OCI-LY3 (cell line): Measurements from ENCODE around the gene LAMA1.
"Not testable (repeated sequence)": the region's sequence is repeated elsewhere in the genome, so short reads cannot be mapped to it uniquely, and the experiment has no call there.

Experiments
- H2AFZ ChIP-seq: fragments of 200-600, 300-600 bp; shearing (Covaris generic); 2 replicates; pipeline ENCODE4 v1.6.0; 2014; ENCODE audit warnings: antibody characterized with exemption, low read depth, low read length
- H3K27ac ChIP-seq: fragments of 200-600, 300-600 bp; sonication (generic); 2 replicates; pipeline ENCODE4 v1.5.1; 2014; ENCODE audit warnings: mild to moderate bottlenecking, low read length, moderate library complexity, mixed read lengths
- H3K27me3 ChIP-seq: fragments of 200-600, 300-600 bp; sonication (generic); 2 replicates; pipeline ENCODE4 v1.6.1; 2014; ENCODE audit warnings: low read depth, low read length, mixed read lengths
- H3K36me3 ChIP-seq: fragments of 200-600, 300-600 bp; sonication (generic); replicated peaks from 2 replicates; pipeline ENCODE3; 2014; ENCODE audit warnings: low read depth, low read length, mixed read lengths
- H3K4me1 ChIP-seq: fragments of 300-600, 200-600 bp; sonication (generic); 2 replicates; pipeline ENCODE4 v1.6.1; 2014; ENCODE audit warnings: low read length, mixed read lengths
- H3K4me2 ChIP-seq: fragments of 200-600, 300-600 bp; sonication (generic); 2 replicates; pipeline ENCODE4 v1.6.1; 2014; ENCODE audit warnings: low read length, mixed read lengths
- H3K4me3 ChIP-seq: fragments of 300-600, 200-600 bp; sonication (generic); 2 replicates; pipeline ENCODE4 v1.5.1; 2014; ENCODE audit warnings: antibody characterized with exemption, mild to moderate bottlenecking, low read length, moderate library complexity
- H3K79me2 ChIP-seq: fragments of 300-600, 200-600 bp; shearing (Covaris generic); 2 replicates; pipeline ENCODE4 v1.6.1; 2014; ENCODE audit warnings: mild to moderate bottlenecking, low read length, mixed read lengths
- H3K9ac ChIP-seq: fragments of 300-600, 200-600 bp; shearing (Covaris generic); 2 replicates; pipeline ENCODE4 v1.6.0; 2014; ENCODE audit warnings: mild to moderate bottlenecking, low read length, moderate library complexity
- H3K9me3 ChIP-seq: fragments of 200-600, 300-600 bp; shearing (Covaris generic); 2 replicates; pipeline ENCODE4 v1.6.1; 2014; ENCODE audit warnings: low read length, mixed read lengths; ENCODE audit not compliant: insufficient read depth
- H4K20me1 ChIP-seq: fragments of 200-600, 300-600 bp; sonication (generic); 2 replicates; pipeline ENCODE4 v1.6.1; 2016; ENCODE audit warnings: low read length, mixed read lengths; ENCODE audit not compliant: insufficient read depth
- CTCF ChIP-seq: fragments of 200-600, 300-600 bp; sonication (generic); IDR thresholded peaks from 2 replicates; pipeline ENCODE4 v1.5.1; 2014; ENCODE audit warnings: antibody characterized with exemption, low read length, low read depth
- EZH2phosphoT487 ChIP-seq: fragments of 200-600 bp; shearing (Covaris generic); IDR thresholded peaks from 2 replicates; pipeline ENCODE4 v1.6.1; 2018; ENCODE audit warnings: antibody characterized with exemption, mixed run types, low read depth

Gene LAMA1

GRCh38 chr18:7146067-7146466, 28.5 kb upstream of the LAMA1 start:
- H3K9me3 ChIP-seq, result no peaks in the 10 kb centered on the region
- no peak overlapping the region for H3K9ac ChIP-seq
- no peak overlapping the region for H3K4me2 ChIP-seq
- no peak for TF ChIP-seq EZH2phosphoT487
- no peak for TF ChIP-seq CTCF
- H3K27me3 ChIP-seq, result no peaks in the 10 kb centered on the region
- H3K4me1 ChIP-seq, result no peaks in the 10 kb centered on the region
- no peak overlapping the region for H2AFZ ChIP-seq
- H3K27ac ChIP-seq, result no peak overlapping the region
- no peaks in the 10 kb centered on the region for H3K36me3 ChIP-seq
- no peaks in the 10 kb centered on the region for H3K79me2 ChIP-seq
- no peak overlapping the region for H3K4me3 ChIP-seq
- no peaks in the 10 kb centered on the region for H4K20me1 ChIP-seq

- not testable (repeated sequence) for H3K4me1 ChIP-seq, H3K9ac ChIP-seq, H3K27ac ChIP-seq, H3K4me2 ChIP-seq, H3K27me3 ChIP-seq, H3K4me3 ChIP-seq, H3K79me2 ChIP-seq, H4K20me1 ChIP-seq, H2AFZ ChIP-seq, H3K36me3 ChIP-seq, H3K9me3 ChIP-seq
These were observed 27.3 kb upstream of the LAMA1 start for GRCh38 chr18:7144921-7145320.

GRCh38 chr18:7141287-7141686, 23.7 kb upstream of the LAMA1 start:
- no peak overlapping the region for H3K4me2 ChIP-seq
- no peak overlapping the region for H3K27ac ChIP-seq
- no peak for TF ChIP-seq EZH2phosphoT487
- TF ChIP-seq CTCF, result no peak
- no peaks in the 10 kb centered on the region for H3K27me3 ChIP-seq
- H3K79me2 ChIP-seq, result no peaks in the 10 kb centered on the region
- no peak overlapping the region for H3K9ac ChIP-seq
- H2AFZ ChIP-seq, result no peak overlapping the region
- no peaks in the 10 kb centered on the region for H3K36me3 ChIP-seq
- H3K9me3 ChIP-seq, result no peaks in the 10 kb centered on the region
- no peaks in the 10 kb centered on the region for H3K4me1 ChIP-seq
- no peak overlapping the region for H3K4me3 ChIP-seq
- no peaks in the 10 kb centered on the region for H4K20me1 ChIP-seq

- Histone ChIP-seq H3K4me2 (no peak overlapping the region), H3K4me1 (no peaks in the 10 kb centered on the region), H3K4me3 (no peak overlapping the region), H3K9me3 (no peaks in the 10 kb centered on the region), H2AFZ (no peak overlapping the region), H3K9ac (no peak overlapping the region), H3K27ac (no peak overlapping the region), H3K27me3 (no peaks in the 10 kb centered on the region), H3K36me3 (no peaks in the 10 kb centered on the region), H3K79me2 (no peaks in the 10 kb centered on the region), H4K20me1 (no peaks in the 10 kb centered on the region)
- TF ChIP-seq CTCF, result no peak
These were observed 21.8 kb upstream of the LAMA1 start for GRCh38 chr18:7139409-7139808.

GRCh38 chr18:7133181-7133580, 15.6 kb upstream of the LAMA1 start:
- H2AFZ ChIP-seq, result no peak overlapping the region
- no peak overlapping the region for H3K4me3 ChIP-seq
- no peak for TF ChIP-seq EZH2phosphoT487
- no peak for TF ChIP-seq CTCF
- H3K27ac ChIP-seq, result no peak overlapping the region
- no peaks in the 10 kb centered on the region for H3K36me3 ChIP-seq
- H3K4me2 ChIP-seq, result no peak overlapping the region
- H3K4me1 ChIP-seq, result no peaks in the 10 kb centered on the region
- H3K9me3 ChIP-seq, result no peaks in the 10 kb centered on the region
- no peaks in the 10 kb centered on the region for H3K27me3 ChIP-seq
- H3K79me2 ChIP-seq, result no peaks in the 10 kb centered on the region
- no peak overlapping the region for H3K9ac ChIP-seq
- H4K20me1 ChIP-seq, result no peaks in the 10 kb centered on the region
